HepG2 (cell line): Measurements from ENCODE around the gene PRKG1. TPM values are rescaled to one million over a fixed set of nuclear protein-coding genes. Genes with fewer than 3 reads are reported as not detected.

Experiments
- FOXJ3 ChIP-seq: sonication (generic); formaldehyde crosslinking; IDR thresholded peaks from 2 replicates; pipeline ENCODE4 v1.4.0; 2020; ENCODE audit warnings: missing genetic modification reagents, mild to moderate bottlenecking, borderline replicate concordance
- HIVEP1 ChIP-seq: sonication (generic); formaldehyde crosslinking; IDR thresholded peaks from 2 replicates; pipeline ENCODE4 v1.4.0; 2020; ENCODE audit warnings: mild to moderate bottlenecking, missing genetic modification reagents
- MYC ChIP-seq: sonication (generic); formaldehyde crosslinking; IDR thresholded peaks from 2 replicates; pipeline ENCODE4 v1.9.0; 2021; ENCODE audit warnings: missing genetic modification reagents, borderline replicate concordance
- ZBTB20 ChIP-seq: sonication (generic); formaldehyde crosslinking; IDR thresholded peaks from 2 replicates; pipeline ENCODE4 v1.8.1; 2023; ENCODE audit warnings: missing genetic modification reagents, low read depth, mild to moderate bottlenecking, borderline replicate concordance
- ZFP37 ChIP-seq: sonication (generic); formaldehyde crosslinking; IDR thresholded peaks from 2 replicates; pipeline ENCODE4 v1.4.0; 2020; ENCODE audit warnings: missing genetic modification reagents, borderline replicate concordance
- ZNF326 ChIP-seq: sonication (generic); formaldehyde crosslinking; IDR thresholded peaks from 2 replicates; pipeline ENCODE4 v1.4.0; 2020; ENCODE audit warnings: missing genetic modification reagents, borderline replicate concordance
- ZNF484 ChIP-seq: sonication (generic); formaldehyde crosslinking; IDR thresholded peaks from 2 replicates; pipeline ENCODE4 v1.5.1; 2020; ENCODE audit warnings: mild to moderate bottlenecking, low read depth, missing genetic modification reagents, borderline replicate concordance
- ZNF572 ChIP-seq: sonication (generic); formaldehyde crosslinking; IDR thresholded peaks from 2 replicates; pipeline ENCODE4 v1.5.1; 2020; ENCODE audit warnings: mild to moderate bottlenecking, missing genetic modification reagents
- ZNF703 ChIP-seq: sonication (generic); formaldehyde crosslinking; IDR thresholded peaks from 2 replicates; pipeline ENCODE4 v1.5.1; 2020; ENCODE audit warnings: missing genetic modification reagents, mild to moderate bottlenecking, moderate library complexity, borderline replicate concordance
- polyA plus RNA-seq, 8 experiments: library from polyadenylated mRNA; depleted of rRNA in 3 of 8; stranded (reverse) in 7 of 8; unstranded in 1 of 8; fragments of >200 nt; fragmentation: Illumina TruSeq in 4 of 8; extraction: Trizol in 4 of 8; gene quantifications; 2 replicates each; pipeline versions ENCODE4 v1.2.1 to v1.2.3, GENCODE V29; 2011 to 2016; ENCODE audit warnings: low read depth in 4 of 8, missing spikeins in 1 of 8, mixed read lengths in 1 of 8; ENCODE audit not compliant: insufficient read depth in 1 of 8
- total RNA-seq, 5 experiments: library from RNA; depleted of rRNA; stranded (reverse); fragments of >200 nt; fragmentation: Illumina TruSeq; extraction: Trizol; gene quantifications; 2 replicates each; pipeline ENCODE4 v1.2.3, GENCODE V29; 2016; ENCODE audit warnings: low read depth in 1 of 5
- TF ChIP-seq, protein P1 (sequence below): sonication (generic); formaldehyde crosslinking; IDR thresholded peaks from 2 replicates; pipeline ENCODE4 v1.8.0; 2022; ENCODE audit warnings: missing genetic modification reagents, mild to moderate bottlenecking, inconsistent platforms, borderline replicate concordance
- TF ChIP-seq, protein P2 (sequence below): sonication (generic); formaldehyde crosslinking; IDR thresholded peaks from 2 replicates; pipeline ENCODE4 v1.9.0; 2021; ENCODE audit warnings: missing genetic modification reagents, mild to moderate bottlenecking, borderline replicate concordance
- TF ChIP-seq, protein P3 (sequence below): sonication (generic); formaldehyde crosslinking; IDR thresholded peaks from 2 replicates; pipeline ENCODE4 v1.4.0; 2020; ENCODE audit warnings: missing genetic modification reagents
- TF ChIP-seq, protein P4 (sequence below): sonication (generic); formaldehyde crosslinking; IDR thresholded peaks from 2 replicates; pipeline ENCODE4 v1.9.0; 2021; ENCODE audit warnings: mild to moderate bottlenecking, missing genetic modification reagents
- TF ChIP-seq, protein P5 (sequence below): sonication (generic); formaldehyde crosslinking; IDR thresholded peaks from 2 replicates; pipeline ENCODE4 v1.5.1; 2020; ENCODE audit warnings: missing genetic modification reagents, mild to moderate bottlenecking, borderline replicate concordance

Gene PRKG1
- total and polyA plus RNA-seq, 2 of the 13 experiments (the other 11 are each of a cell fraction or from before 2014, with no cell fraction given), result 0.01 TPM; not detected in 1

DNA sequence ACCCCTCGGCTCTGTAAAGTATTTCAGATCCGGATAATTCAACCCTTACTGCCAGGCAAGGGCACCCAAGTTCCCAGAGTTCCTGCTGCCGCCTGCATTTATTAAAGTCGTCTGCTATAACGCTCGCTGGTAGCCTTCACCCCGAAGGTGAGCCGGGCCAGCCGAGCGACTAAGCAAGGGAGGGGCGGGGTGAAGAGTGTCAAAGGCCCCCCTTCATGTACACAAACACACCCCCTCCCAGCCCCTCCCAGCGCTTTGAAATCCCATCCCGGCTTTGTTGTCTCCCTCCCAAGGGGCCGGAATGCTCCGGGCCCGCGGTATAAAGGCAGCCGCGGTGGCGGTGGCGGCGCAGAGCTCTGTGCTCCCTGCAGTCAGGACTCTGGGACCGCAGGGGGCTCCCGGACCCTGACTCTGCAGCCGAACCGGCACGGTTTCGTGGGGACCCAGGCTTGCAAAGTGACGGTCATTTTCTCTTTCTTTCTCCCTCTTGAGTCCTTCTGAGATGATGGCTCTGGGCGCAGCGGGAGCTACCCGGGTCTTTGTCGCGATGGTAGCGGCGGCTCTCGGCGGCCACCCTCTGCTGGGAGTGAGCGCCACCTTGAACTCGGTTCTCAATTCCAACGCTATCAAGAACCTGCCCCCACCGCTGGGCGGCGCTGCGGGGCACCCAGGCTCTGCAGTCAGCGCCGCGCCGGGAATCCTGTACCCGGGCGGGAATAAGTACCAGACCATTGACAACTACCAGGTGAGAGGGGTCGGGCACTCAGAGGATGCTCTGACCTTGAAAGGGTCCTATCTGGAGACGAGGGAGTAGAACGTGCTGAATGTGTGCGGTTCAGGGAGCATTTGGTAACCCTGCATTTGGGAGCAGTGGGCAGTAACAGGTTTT, 1239.9 kb downstream of the PRKG1 start, which contains the start of gene DKK1 (continued):
- TF ChIP-seq ZFP37 (CRISPR knock-in tag), result 0 out of 2 replicates have a peak, but pooled peaks have one; percentile 78
- TF ChIP-seq HIVEP1 (CRISPR knock-in tag), result 0 out of 2 replicates have a peak, but pooled peaks have one; percentile 0
- TF ChIP-seq ZNF326 (CRISPR knock-in tag), result no peak
- peak; percentile 76; the same call in 1 of the 2 replicates for TF ChIP-seq ZNF703 (CRISPR knock-in tag)
- TF ChIP-seq, protein P1, sequence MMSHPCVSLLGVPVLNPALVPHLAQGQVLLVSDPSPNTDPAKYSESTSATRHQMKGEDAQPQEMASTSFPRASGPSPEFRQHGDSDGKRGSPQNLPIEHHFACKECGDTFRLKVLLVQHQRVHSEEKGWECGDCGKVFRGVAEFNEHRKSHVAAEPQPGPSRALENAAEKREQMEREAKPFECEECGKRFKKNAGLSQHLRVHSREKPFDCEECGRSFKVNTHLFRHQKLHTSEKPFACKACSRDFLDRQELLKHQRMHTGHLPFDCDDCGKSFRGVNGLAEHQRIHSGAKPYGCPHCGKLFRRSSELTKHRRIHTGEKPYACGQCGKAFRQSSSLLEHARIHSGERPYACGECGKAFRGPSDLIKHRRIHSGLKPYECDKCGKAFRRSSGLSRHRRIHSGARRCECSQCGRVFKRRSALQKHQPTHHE (CRISPR knock-in tag), result no peak
- TF ChIP-seq FOXJ3 (CRISPR knock-in tag), result peak; percentile 85; the same call in 1 of the 2 replicates
- TF ChIP-seq, protein P2, sequence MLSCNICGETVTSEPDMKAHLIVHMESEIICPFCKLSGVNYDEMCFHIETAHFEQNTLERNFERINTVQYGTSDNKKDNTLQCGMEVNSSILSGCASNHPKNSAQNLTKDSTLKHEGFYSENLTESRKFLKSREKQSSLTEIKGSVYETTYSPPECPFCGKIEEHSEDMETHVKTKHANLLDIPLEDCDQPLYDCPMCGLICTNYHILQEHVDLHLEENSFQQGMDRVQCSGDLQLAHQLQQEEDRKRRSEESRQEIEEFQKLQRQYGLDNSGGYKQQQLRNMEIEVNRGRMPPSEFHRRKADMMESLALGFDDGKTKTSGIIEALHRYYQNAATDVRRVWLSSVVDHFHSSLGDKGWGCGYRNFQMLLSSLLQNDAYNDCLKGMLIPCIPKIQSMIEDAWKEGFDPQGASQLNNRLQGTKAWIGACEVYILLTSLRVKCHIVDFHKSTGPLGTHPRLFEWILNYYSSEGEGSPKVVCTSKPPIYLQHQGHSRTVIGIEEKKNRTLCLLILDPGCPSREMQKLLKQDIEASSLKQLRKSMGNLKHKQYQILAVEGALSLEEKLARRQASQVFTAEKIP, result no peak
- TF ChIP-seq, protein P3, sequence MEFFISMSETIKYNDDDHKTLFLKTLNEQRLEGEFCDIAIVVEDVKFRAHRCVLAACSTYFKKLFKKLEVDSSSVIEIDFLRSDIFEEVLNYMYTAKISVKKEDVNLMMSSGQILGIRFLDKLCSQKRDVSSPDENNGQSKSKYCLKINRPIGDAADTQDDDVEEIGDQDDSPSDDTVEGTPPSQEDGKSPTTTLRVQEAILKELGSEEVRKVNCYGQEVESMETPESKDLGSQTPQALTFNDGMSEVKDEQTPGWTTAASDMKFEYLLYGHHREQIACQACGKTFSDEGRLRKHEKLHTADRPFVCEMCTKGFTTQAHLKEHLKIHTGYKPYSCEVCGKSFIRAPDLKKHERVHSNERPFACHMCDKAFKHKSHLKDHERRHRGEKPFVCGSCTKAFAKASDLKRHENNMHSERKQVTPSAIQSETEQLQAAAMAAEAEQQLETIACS (CRISPR knock-in tag), result peak; percentile 12; the same call in 1 of the 2 replicates
- TF ChIP-seq, protein P4, sequence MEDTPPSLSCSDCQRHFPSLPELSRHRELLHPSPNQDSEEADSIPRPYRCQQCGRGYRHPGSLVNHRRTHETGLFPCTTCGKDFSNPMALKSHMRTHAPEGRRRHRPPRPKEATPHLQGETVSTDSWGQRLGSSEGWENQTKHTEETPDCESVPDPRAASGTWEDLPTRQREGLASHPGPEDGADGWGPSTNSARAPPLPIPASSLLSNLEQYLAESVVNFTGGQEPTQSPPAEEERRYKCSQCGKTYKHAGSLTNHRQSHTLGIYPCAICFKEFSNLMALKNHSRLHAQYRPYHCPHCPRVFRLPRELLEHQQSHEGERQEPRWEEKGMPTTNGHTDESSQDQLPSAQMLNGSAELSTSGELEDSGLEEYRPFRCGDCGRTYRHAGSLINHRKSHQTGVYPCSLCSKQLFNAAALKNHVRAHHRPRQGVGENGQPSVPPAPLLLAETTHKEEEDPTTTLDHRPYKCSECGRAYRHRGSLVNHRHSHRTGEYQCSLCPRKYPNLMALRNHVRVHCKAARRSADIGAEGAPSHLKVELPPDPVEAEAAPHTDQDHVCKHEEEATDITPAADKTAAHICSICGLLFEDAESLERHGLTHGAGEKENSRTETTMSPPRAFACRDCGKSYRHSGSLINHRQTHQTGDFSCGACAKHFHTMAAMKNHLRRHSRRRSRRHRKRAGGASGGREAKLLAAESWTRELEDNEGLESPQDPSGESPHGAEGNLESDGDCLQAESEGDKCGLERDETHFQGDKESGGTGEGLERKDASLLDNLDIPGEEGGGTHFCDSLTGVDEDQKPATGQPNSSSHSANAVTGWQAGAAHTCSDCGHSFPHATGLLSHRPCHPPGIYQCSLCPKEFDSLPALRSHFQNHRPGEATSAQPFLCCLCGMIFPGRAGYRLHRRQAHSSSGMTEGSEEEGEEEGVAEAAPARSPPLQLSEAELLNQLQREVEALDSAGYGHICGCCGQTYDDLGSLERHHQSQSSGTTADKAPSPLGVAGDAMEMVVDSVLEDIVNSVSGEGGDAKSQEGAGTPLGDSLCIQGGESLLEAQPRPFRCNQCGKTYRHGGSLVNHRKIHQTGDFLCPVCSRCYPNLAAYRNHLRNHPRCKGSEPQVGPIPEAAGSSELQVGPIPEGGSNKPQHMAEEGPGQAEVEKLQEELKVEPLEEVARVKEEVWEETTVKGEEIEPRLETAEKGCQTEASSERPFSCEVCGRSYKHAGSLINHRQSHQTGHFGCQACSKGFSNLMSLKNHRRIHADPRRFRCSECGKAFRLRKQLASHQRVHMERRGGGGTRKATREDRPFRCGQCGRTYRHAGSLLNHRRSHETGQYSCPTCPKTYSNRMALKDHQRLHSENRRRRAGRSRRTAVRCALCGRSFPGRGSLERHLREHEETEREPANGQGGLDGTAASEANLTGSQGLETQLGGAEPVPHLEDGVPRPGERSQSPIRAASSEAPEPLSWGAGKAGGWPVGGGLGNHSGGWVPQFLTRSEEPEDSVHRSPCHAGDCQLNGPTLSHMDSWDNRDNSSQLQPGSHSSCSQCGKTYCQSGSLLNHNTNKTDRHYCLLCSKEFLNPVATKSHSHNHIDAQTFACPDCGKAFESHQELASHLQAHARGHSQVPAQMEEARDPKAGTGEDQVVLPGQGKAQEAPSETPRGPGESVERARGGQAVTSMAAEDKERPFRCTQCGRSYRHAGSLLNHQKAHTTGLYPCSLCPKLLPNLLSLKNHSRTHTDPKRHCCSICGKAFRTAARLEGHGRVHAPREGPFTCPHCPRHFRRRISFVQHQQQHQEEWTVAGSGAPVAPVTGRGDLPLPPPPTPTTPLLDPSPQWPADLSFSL, result peak; percentile 48; the same call in 1 of the 2 replicates
- TF ChIP-seq MYC (CRISPR knock-in tag), result no peak; the same call in 1 of the 2 replicates
- peak; percentile 48; the same call in 1 of the 2 replicates for TF ChIP-seq ZNF572 (CRISPR knock-in tag)
- TF ChIP-seq ZBTB20 (CRISPR knock-in tag), result peak; percentile 50; the same call in 1 of the 2 replicates
- TF ChIP-seq, protein P5, sequence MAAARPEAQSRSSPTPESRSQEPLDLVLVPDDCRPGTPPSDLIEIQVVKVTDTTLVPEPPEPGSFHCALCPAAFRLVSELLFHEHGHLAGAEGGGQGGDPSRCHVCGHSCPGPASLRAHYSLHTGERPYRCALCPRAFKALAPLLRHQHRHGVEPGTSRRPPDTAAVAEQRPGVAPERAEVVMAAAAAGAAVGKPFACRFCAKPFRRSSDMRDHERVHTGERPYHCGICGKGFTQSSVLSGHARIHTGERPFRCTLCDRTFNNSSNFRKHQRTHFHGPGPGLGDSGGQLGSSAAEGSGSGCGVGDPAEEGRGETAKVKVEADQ, result no peak
- TF ChIP-seq ZNF484, result no peak
